Hepatocyte (in vitro differentiated cells): ENCODE measurements around the gene SCYGR3.

Experiments
- CTCF ChIP-seq: fragments of 200-600 bp; sonication (generic); IDR thresholded peaks from 2 replicates; pipeline ENCODE4 v1.5.1; 2016; ENCODE audit warnings: antibody characterized with exemption, mild to moderate bottlenecking; ENCODE audit not compliant: poor library complexity
- EZH2 ChIP-seq: fragments of 200-600 bp; sonication (generic); IDR thresholded peaks from 2 replicates; pipeline ENCODE4 v1.6.1; 2016; ENCODE audit warnings: antibody characterized with exemption, mild to moderate bottlenecking, borderline replicate concordance

- TF ChIP-seq CTCF: no peak
- no peak for TF ChIP-seq EZH2
Observed at GRCh38 chr2:227579791-227580190, 34.8 kb downstream of the SCYGR3 start.
